Measurements from ENCODE around the gene NRXN3.

DNA sequence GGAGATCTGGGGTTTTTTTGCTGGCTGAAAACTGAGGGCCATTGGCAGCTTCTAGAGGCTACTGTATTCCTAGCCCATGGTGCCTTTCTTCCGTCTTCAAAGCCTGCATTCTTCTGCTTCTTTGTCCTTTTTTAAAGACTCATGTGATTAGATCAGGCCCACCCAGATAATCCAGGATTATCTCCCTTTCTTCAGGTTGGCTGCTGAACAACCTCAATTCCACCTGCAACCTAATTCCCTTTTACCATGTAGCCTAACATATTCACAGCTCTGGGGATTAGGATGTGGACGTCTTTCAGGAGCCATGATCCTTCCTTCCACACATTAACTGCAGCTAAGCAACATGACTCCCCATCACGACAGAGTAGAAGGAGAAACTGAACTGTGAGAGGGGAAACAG lies 1055.6 kb downstream of the NRXN3 start:
- no peak for TF ChIP-seq ZNF768 (tag by site-specific recombination; IDR thresholded peaks at IDR 0.05)
- TF ChIP-seq, protein P1, sequence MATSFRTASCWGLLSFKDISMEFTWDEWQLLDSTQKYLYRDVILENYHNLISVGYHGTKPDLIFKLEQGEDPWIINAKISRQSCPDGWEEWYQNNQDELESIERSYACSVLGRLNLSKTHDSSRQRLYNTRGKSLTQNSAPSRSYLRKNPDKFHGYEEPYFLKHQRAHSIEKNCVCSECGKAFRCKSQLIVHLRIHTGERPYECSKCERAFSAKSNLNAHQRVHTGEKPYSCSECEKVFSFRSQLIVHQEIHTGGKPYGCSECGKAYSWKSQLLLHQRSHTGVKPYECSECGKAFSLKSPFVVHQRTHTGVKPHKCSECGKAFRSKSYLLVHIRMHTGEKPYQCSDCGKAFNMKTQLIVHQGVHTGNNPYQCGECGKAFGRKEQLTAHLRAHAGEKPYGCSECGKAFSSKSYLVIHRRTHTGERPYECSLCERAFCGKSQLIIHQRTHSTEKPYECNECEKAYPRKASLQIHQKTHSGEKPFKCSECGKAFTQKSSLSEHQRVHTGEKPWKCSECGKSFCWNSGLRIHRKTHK (tag by site-specific recombination; IDR thresholded peaks at IDR 0.05) = no peak
- TF ChIP-seq, protein P2, sequence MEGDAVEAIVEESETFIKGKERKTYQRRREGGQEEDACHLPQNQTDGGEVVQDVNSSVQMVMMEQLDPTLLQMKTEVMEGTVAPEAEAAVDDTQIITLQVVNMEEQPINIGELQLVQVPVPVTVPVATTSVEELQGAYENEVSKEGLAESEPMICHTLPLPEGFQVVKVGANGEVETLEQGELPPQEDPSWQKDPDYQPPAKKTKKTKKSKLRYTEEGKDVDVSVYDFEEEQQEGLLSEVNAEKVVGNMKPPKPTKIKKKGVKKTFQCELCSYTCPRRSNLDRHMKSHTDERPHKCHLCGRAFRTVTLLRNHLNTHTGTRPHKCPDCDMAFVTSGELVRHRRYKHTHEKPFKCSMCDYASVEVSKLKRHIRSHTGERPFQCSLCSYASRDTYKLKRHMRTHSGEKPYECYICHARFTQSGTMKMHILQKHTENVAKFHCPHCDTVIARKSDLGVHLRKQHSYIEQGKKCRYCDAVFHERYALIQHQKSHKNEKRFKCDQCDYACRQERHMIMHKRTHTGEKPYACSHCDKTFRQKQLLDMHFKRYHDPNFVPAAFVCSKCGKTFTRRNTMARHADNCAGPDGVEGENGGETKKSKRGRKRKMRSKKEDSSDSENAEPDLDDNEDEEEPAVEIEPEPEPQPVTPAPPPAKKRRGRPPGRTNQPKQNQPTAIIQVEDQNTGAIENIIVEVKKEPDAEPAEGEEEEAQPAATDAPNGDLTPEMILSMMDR (tag by site-specific recombination; IDR thresholded peaks at IDR 0.05) = no peak
- no peak for TF ChIP-seq ZNF670 (tag by site-specific recombination; IDR thresholded peaks at IDR 0.05; ENCODE audit: low read depth)
- TF ChIP-seq ZNF37A (tag by site-specific recombination; IDR thresholded peaks at IDR 0.05) = no peak
